Uterus (tissue), 4 donors: ENCODE data around the gene PRUNE2. TPM values are rescaled to one million over a fixed set of nuclear protein-coding genes. Genes with fewer than 3 reads are reported as not detected.

Experiments
- DNase-seq, 2 donors: peaks; one replicate each; pipeline ENCODE4 v3.0.0-alpha.2; 2019 to 2020
- H3K27ac ChIP-seq, 2 donors: fragments of 200-600 bp; sonication (generic); 1 replicate in 1 of 2; 2 replicates in 1 of 2; pipeline ENCODE4 v1.5.1; 2016 to 2018
- H3K27me3 ChIP-seq, 2 donors: fragments of 200-600 bp; sonication (generic); one replicate each; pipeline ENCODE4 v1.5.1; 2018 to 2019; ENCODE audit warnings: control low read depth in 1 of 2
- H3K36me3 ChIP-seq, 2 donors: fragments of 200-600 bp; sonication (generic); one replicate each; pipeline ENCODE4 v1.5.1; 2019; ENCODE audit warnings: control low read depth in 1 of 2
- H3K4me1 ChIP-seq, 2 donors: fragments of 200-600 bp; sonication (generic); one replicate each; pipeline ENCODE4 v1.5.1; 2018 to 2019; ENCODE audit warnings: control low read depth in 1 of 2
- H3K4me3 ChIP-seq, 2 donors: fragments of 200-600 bp; sonication (generic); 1 replicate in 1 of 2; 2 replicates in 1 of 2; pipeline ENCODE4 v1.5.1; 2018 to 2019; ENCODE audit warnings: mild to moderate bottlenecking in 1 of 2
- H3K9me3 ChIP-seq, 2 donors: fragments of 200-600 bp; sonication (generic); one replicate each; pipeline ENCODE4 v1.5.1; 2019; ENCODE audit warnings: control low read depth in 1 of 2
- POLR2A ChIP-seq, 2 donors: fragments of 450-650 bp; IDR thresholded peaks; one replicate each; pipeline ENCODE4 v1.6.1; 2016; ENCODE audit warnings: antibody characterized with exemption in 2 of 2, mild to moderate bottlenecking in 1 of 2, moderate library complexity in 1 of 2
- intact Hi-C: fragments of 100-400 bp; cut with DNase I; formaldehyde crosslinking; loops from one replicate; pipeline ENCODE4 v1.15.1; 2023; ENCODE audit warnings: low total_unique reads
- total RNA-seq, 4 donors: library from RNA; depleted of rRNA in 3 of 4; stranded (reverse); fragments of >200 nt in 3 of 4; gene quantifications; one replicate each; pipeline versions ENCODE4 v1.1.0 to v1.2.4, GENCODE V29; 2014 to 2023
- TF ChIP-seq, protein P1 (sequence below), 4 experiments: fragments of 200-600 bp in 2 of 4; fragments of 450-650 bp in 2 of 4; sonication (generic) in 2 of 4; IDR thresholded peaks; one replicate each; pipeline ENCODE4 v1.5.1; 2016 to 2019; ENCODE audit warnings: antibody characterized with exemption in 4 of 4, mild to moderate bottlenecking in 2 of 4, moderate library complexity in 1 of 4
- donor health status: DM: yes; HTN: yes; CAD: no.

Gene PRUNE2
- total RNA-seq, 4 donors from 2014 or later = 51.4 to 187 (median 97.1) TPM

DNA sequence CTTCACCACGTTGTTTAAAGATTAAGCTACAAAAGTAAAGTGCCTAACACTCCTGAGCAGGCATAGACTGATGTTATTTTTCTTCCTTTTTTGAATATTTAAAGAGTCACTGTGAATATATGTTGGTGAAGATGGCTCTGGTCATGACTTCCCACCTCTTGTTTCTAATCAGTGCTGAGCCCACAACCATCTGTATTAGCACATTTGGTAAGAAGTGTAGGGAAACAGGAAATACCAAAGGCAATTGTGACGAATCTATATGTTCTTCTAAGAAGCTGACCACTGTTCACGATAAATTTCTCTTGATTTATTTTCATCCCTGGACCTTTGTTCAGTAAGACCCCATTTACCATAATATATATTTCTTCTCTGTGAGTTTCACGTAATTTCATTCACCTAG lies 249.9 kb downstream of the PRUNE2 start:
- TF ChIP-seq, protein P1, sequence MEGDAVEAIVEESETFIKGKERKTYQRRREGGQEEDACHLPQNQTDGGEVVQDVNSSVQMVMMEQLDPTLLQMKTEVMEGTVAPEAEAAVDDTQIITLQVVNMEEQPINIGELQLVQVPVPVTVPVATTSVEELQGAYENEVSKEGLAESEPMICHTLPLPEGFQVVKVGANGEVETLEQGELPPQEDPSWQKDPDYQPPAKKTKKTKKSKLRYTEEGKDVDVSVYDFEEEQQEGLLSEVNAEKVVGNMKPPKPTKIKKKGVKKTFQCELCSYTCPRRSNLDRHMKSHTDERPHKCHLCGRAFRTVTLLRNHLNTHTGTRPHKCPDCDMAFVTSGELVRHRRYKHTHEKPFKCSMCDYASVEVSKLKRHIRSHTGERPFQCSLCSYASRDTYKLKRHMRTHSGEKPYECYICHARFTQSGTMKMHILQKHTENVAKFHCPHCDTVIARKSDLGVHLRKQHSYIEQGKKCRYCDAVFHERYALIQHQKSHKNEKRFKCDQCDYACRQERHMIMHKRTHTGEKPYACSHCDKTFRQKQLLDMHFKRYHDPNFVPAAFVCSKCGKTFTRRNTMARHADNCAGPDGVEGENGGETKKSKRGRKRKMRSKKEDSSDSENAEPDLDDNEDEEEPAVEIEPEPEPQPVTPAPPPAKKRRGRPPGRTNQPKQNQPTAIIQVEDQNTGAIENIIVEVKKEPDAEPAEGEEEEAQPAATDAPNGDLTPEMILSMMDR (IDR thresholded peaks at IDR 0.05) = no peak
- TF ChIP-seq POLR2A (IDR thresholded peaks at IDR 0.05) = no peak
- H3K36me3 ChIP-seq = no peaks in the 10 kb centered on the region
- H3K9me3 ChIP-seq = no peaks in the 10 kb centered on the region
- no peak for DNase-seq
- no peak overlapping the region for H3K4me3 ChIP-seq
- H3K4me1 ChIP-seq = no peaks in the 10 kb centered on the region
- H3K27ac ChIP-seq = no peak overlapping the region
- intact Hi-C loops = no loop called here
- no peaks in the 10 kb centered on the region for H3K27me3 ChIP-seq

DNA sequence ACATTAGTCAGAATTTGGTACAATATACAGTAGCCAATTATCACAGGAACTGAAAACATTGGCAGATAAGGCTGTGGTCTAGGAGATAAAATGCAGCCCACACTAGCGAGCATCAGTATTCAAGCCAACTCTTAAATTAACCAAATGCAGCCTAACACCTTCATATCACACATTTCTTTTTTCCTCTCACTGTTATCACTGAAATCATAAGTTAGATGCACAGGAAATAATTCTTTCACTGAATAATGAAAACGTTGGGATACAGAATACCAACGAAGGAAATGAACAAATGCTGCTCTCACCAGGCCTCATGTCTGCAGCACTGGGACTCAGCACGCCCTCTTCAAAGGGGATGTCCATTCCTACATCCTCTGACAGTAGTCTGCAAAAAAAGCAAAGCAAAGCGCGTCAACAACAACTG lies 250.8 kb downstream of the PRUNE2 start:
- intact Hi-C loops = no loop called here
- no peak overlapping the region for H3K27ac ChIP-seq
- no peaks in the 10 kb centered on the region for H3K27me3 ChIP-seq
- H3K4me3 ChIP-seq = no peak overlapping the region
- H3K9me3 ChIP-seq = no peaks in the 10 kb centered on the region
- no peak for TF ChIP-seq POLR2A (IDR thresholded peaks at IDR 0.05)
- TF ChIP-seq, protein P1 (IDR thresholded peaks at IDR 0.05) = no peak
- no peak for DNase-seq
- H3K36me3 ChIP-seq = no peaks in the 10 kb centered on the region
- H3K4me1 ChIP-seq = no peaks in the 10 kb centered on the region

DNA sequence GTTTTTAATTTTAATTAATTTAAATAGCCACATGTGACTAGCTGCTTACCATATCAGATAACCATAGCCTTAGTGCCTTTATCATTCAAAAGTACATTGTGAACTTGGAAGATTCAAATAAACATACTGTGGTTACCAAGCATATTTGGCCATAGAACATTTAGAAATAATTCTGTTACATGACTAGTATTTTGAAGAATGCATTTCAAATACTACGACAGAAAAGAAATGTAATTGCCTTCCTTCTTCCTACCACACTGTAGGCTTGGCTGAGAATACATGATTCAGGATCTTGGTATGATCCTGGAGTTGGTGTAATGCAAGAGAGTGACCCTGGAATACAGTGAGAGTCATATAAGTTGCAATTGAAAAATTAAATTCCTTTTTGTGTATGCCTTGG lies 251.3 kb downstream of the PRUNE2 start:
- intact Hi-C loops = no loop called here
- Histone ChIP-seq H3K9me3 (no peaks in the 10 kb centered on the region), H3K4me1 (no peaks in the 10 kb centered on the region), H3K36me3 (no peaks in the 10 kb centered on the region), H3K4me3 (no peak overlapping the region), H3K27ac (no peak overlapping the region), H3K27me3 (no peaks in the 10 kb centered on the region)
- TF ChIP-seq, protein P1 (IDR thresholded peaks at IDR 0.05) = no peak
- no peak for TF ChIP-seq POLR2A (IDR thresholded peaks at IDR 0.05)
- DNase-seq = no peak

DNA sequence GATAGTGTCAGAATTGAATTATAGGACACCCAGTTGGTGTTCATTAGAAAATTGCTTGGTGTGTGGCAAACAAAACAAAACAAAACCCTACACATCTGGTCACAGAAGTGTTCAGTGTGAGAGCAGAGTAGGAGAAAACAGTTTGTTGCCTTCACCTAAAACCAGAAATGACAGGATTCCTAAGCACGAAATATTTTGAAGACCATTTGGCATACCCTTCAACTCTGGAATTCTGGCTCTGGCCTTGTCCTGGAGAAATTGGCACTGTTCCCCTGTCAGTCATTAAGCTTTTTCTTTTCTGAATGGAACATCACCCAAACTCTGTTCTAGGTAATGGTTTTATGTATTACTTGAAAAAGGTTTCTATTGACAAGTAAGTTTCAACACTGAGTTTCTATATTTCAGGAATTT lies 251.9 kb downstream of the PRUNE2 start:
- DNase-seq = no peak
- no peaks in the 10 kb centered on the region for H3K9me3 ChIP-seq
- intact Hi-C loops = no loop called here
- H3K36me3 ChIP-seq = no peaks in the 10 kb centered on the region
- TF ChIP-seq, protein P1 (IDR thresholded peaks at IDR 0.05) = no peak
- TF ChIP-seq POLR2A (IDR thresholded peaks at IDR 0.05) = no peak
- H3K4me3 ChIP-seq = no peak overlapping the region
- H3K27ac ChIP-seq = no peak overlapping the region
- no peaks in the 10 kb centered on the region for H3K27me3 ChIP-seq
- no peaks in the 10 kb centered on the region for H3K4me1 ChIP-seq

DNA sequence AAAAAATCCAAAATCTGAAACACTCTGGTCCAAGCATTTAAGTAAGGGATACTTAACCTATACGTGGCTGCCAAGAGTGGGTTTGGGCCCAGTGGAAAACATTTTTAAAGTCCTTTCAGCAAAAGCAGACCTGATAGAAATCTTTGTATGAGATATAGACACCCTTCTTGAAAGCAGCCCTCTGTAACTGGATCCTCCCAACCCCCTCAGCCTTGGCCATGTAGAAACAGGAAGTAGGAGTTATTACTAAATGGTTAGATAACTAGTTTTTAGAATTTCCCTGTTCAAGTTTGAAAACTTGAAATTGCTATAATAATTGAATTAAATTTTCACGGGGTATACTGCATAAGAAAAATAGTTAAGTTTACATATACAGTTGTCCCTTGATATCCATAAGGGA lies 253.0 kb downstream of the PRUNE2 start:
- no peak for DNase-seq
- TF ChIP-seq POLR2A (IDR thresholded peaks at IDR 0.05) = no peak
- TF ChIP-seq, protein P1 (IDR thresholded peaks at IDR 0.05) = no peak
- Histone ChIP-seq H3K4me1 (no peaks in the 10 kb centered on the region), H3K36me3 (no peaks in the 10 kb centered on the region), H3K4me3 (no peak overlapping the region), H3K27me3 (no peaks in the 10 kb centered on the region), H3K27ac (no peak overlapping the region), H3K9me3 (no peaks in the 10 kb centered on the region)
- intact Hi-C loops = no loop called here
